ENCODE measurements around the gene RPN2.
A peak's percentile ranks its signal among the peaks of the same experiment; 100 is the strongest.

The RPN2 gene

GRCh38 chr20:37276494-37277252 is 97.5 kb downstream of the RPN2 start:
- Histone ChIP-seq H3K27me3 (replicated peaks; ENCODE audit: control insufficient read depth, insufficient read depth, low read length) (no peaks in the 10 kb centered on the region), H3K4me3 (replicated peaks; ENCODE audit: low read depth, low read length) (no peak overlapping the region), H3K36me3 (ENCODE audit: control insufficient read depth, insufficient read depth, low read length) (no peaks in the 10 kb centered on the region)
- peak; percentile 49 for DNase-seq (ENCODE audit: extremely low read depth, insufficient read length)
- TF ChIP-seq, protein P1, sequence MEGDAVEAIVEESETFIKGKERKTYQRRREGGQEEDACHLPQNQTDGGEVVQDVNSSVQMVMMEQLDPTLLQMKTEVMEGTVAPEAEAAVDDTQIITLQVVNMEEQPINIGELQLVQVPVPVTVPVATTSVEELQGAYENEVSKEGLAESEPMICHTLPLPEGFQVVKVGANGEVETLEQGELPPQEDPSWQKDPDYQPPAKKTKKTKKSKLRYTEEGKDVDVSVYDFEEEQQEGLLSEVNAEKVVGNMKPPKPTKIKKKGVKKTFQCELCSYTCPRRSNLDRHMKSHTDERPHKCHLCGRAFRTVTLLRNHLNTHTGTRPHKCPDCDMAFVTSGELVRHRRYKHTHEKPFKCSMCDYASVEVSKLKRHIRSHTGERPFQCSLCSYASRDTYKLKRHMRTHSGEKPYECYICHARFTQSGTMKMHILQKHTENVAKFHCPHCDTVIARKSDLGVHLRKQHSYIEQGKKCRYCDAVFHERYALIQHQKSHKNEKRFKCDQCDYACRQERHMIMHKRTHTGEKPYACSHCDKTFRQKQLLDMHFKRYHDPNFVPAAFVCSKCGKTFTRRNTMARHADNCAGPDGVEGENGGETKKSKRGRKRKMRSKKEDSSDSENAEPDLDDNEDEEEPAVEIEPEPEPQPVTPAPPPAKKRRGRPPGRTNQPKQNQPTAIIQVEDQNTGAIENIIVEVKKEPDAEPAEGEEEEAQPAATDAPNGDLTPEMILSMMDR (IDR thresholded peaks at IDR 0.05; ENCODE audit: insufficient read depth, low read length, poor library complexity, severe bottlenecking) = peak; percentile 58

GRCh38 chr20:37277253-37277593 is 98.1 kb downstream of the RPN2 start:
- no peak for DNase-seq (ENCODE audit: extremely low read depth, insufficient read length)
- Histone ChIP-seq H3K27me3 (replicated peaks; ENCODE audit: control insufficient read depth, insufficient read depth, low read length) (no peaks in the 10 kb centered on the region), H3K36me3 (ENCODE audit: control insufficient read depth, insufficient read depth, low read length) (no peaks in the 10 kb centered on the region), H3K4me3 (replicated peaks; ENCODE audit: low read depth, low read length) (no peak overlapping the region)
- TF ChIP-seq, protein P1 (IDR thresholded peaks at IDR 0.05; ENCODE audit: insufficient read depth, low read length, poor library complexity, severe bottlenecking) = no peak

DNA sequence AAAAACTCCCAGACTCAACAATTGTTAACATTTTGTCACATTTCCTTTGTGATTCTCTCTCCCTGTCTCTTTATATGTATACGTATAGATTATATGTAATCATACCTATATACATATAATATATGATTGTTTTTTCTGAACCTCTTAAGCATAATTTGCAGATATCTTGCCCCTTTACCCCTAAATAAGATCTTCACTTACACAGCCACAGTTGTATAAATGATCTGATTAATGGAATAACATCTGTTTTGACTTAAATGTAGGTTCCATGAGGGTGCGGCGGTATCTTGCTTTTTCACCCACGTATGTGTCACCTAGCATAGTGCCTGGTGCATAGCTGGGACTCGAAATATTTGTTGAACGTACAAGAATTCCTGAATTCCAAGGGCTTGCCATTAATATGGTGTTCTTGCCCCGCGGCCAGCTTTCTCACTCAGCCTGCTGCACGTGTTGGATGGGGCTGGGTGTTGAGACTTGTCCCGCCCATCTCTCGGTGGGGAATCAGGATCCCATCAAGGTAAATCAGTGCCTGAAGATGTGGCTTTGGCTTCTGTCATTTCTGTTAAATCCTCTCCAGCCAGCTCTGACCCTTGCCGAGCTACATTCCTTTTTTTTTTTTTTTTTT is 99.9 kb downstream of the RPN2 start:
- no peak for DNase-seq (ENCODE audit: extremely low read depth, insufficient read length)
- TF ChIP-seq, protein P1 (IDR thresholded peaks at IDR 0.05; ENCODE audit: insufficient read depth, low read length, poor library complexity, severe bottlenecking) = no peak
- Histone ChIP-seq H3K36me3 (ENCODE audit: control insufficient read depth, insufficient read depth, low read length) (no peaks in the 10 kb centered on the region), H3K27me3 (replicated peaks; ENCODE audit: control insufficient read depth, insufficient read depth, low read length) (no peaks in the 10 kb centered on the region), H3K4me3 (replicated peaks; ENCODE audit: low read depth, low read length) (no peak overlapping the region)

GRCh38 chr20:37279820-37280219 is 100.7 kb downstream of the RPN2 start:
- Histone ChIP-seq H3K36me3 (ENCODE audit: control insufficient read depth, insufficient read depth, low read length) (no peaks in the 10 kb centered on the region), H3K27me3 (replicated peaks; ENCODE audit: control insufficient read depth, insufficient read depth, low read length) (no peaks in the 10 kb centered on the region), H3K4me3 (replicated peaks; ENCODE audit: low read depth, low read length) (no peak overlapping the region)
- TF ChIP-seq, protein P1 (IDR thresholded peaks at IDR 0.05; ENCODE audit: insufficient read depth, low read length, poor library complexity, severe bottlenecking) = no peak
- DNase-seq (ENCODE audit: extremely low read depth, insufficient read length) = no peak

GRCh38 chr20:37280403-37280802 is 101.3 kb downstream of the RPN2 start:
- H3K4me3 ChIP-seq (replicated peaks; ENCODE audit: low read depth, low read length) = no peak overlapping the region
- H3K36me3 ChIP-seq (ENCODE audit: control insufficient read depth, insufficient read depth, low read length) = no peaks in the 10 kb centered on the region
- TF ChIP-seq, protein P1 (IDR thresholded peaks at IDR 0.05; ENCODE audit: insufficient read depth, low read length, poor library complexity, severe bottlenecking) = no peak
- no peaks in the 10 kb centered on the region for H3K27me3 ChIP-seq (replicated peaks; ENCODE audit: control insufficient read depth, insufficient read depth, low read length)
- no peak for DNase-seq (ENCODE audit: extremely low read depth, insufficient read length)
